ENCODE measurements around the gene DDX52. TPM values are rescaled to one million over a fixed set of nuclear protein-coding genes. Genes with fewer than 3 reads are reported as not detected.

Gene DDX52
- total RNA-seq, 1 experiment from 2014 or later: 65.4 TPM

- H3K79me2 ChIP-seq (ENCODE audit: insufficient read depth, low read length): no peaks in the 10 kb centered on the region
- H3K27ac Mint-ChIP-seq: no peak overlapping the region
- H2BK5ac ChIP-seq (ENCODE audit: insufficient read length, low read length): no peak overlapping the region
- no peak overlapping the region for H2BK20ac ChIP-seq (ENCODE audit: low read depth, low read length, poor library complexity, severe bottlenecking)
- H2AFZ ChIP-seq (ENCODE audit: low read length): no peak overlapping the region
- H3K4me3 Mint-ChIP-seq: no peak overlapping the region
- no peak overlapping the region for H3K4me2 ChIP-seq (ENCODE audit: insufficient read depth, insufficient read length, low read length)
- H3K27me3 ChIP-seq (ENCODE audit: insufficient read depth, low read length): no peaks in the 10 kb centered on the region
- H3K36me3 Mint-ChIP-seq (ENCODE audit: insufficient read depth in 1 of 3, low read depth in 3 of 3): peaks cover 0 to 5% (median 0%) of the 10 kb centered on the region in 3 experiments; a peak in 2 of 7 replicates
- H3K56ac ChIP-seq (ENCODE audit: insufficient read length, low read depth, low read length): no peak overlapping the region
- H4K8ac ChIP-seq (replicated peaks; ENCODE audit: insufficient read length, low read depth, low read length): no peak overlapping the region
- no peak overlapping the region for H2BK120ac ChIP-seq (ENCODE audit: low read depth, low read length, poor library complexity, severe bottlenecking)
- H3K4ac ChIP-seq (ENCODE audit: low read depth, low read length): no peak overlapping the region
- no peaks in the 10 kb centered on the region for H3K79me1 ChIP-seq (ENCODE audit: insufficient read depth, low read depth, low read length, poor library complexity, severe bottlenecking)
- no peak overlapping the region for H3K27ac ChIP-seq (ENCODE audit: insufficient read length, low read depth, low read length)
- H3T11ph ChIP-seq (ENCODE audit: low read length): no peak overlapping the region
- H3K27me3 Mint-ChIP-seq (ENCODE audit: low read depth): peaks cover 2% of the 10 kb centered on the region
- peaks cover 4 to 10% of the 10 kb centered on the region in 2 experiments; a peak in 2 of 5 replicates for H3K9me3 Mint-ChIP-seq
- TF ChIP-seq CTCF (conservative IDR thresholded peaks at IDR 0.05): no peak
- no peak overlapping the region for H4K91ac ChIP-seq (ENCODE audit: insufficient read length, low read depth, low read length)
- WGBS (ENCODE audit: extremely low coverage, insufficient read length, low lambda C conversion rate): no CpG with 5 or more reads among the region's 1 CpG
- H4K5ac ChIP-seq (ENCODE audit: insufficient read length, low read depth, low read length): no peak overlapping the region
- no peak for DNase-seq
- no peaks in the 10 kb centered on the region for H4K20me1 ChIP-seq (ENCODE audit: control insufficient read depth, insufficient read depth, insufficient read length)
- no peak overlapping the region for H2BK15ac ChIP-seq (ENCODE audit: low read depth, low read length)
- H3K23me2 ChIP-seq (ENCODE audit: insufficient read length, low read depth, low read length, poor library complexity, severe bottlenecking): peaks cover 2% of the 10 kb centered on the region
- H2BK12ac ChIP-seq (ENCODE audit: insufficient read length, low read depth, low read length): no peak overlapping the region
- H3K14ac ChIP-seq (ENCODE audit: insufficient read depth, low read length): no peak overlapping the region
- no peak overlapping the region for H2AK5ac ChIP-seq (ENCODE audit: insufficient read length, low read length)
- no peak overlapping the region for H3K23ac ChIP-seq (ENCODE audit: insufficient read length, low read depth, low read length)
- H3K4me1 ChIP-seq (ENCODE audit: insufficient read depth, low read length): no peaks in the 10 kb centered on the region
- no peak overlapping the region for H3K18ac ChIP-seq (ENCODE audit: insufficient read length, low read depth, low read length)
- no peak overlapping the region for H3K9ac ChIP-seq (ENCODE audit: extremely low read depth, insufficient read length, low read length)
- peaks cover 9 to 10% of the 10 kb centered on the region in 2 experiments for H3K4me1 Mint-ChIP-seq
- H3K9me3 ChIP-seq (ENCODE audit: control insufficient read depth, low read depth, low read length): no peaks in the 10 kb centered on the region
Observed at GRCh38 chr17:37674511-37674910, 31.3 kb upstream of the DDX52 start.

Data from H9 (cell line).